Colon (tissue), 2 donors: ENCODE results near the gene RCHY1.
"Not testable (repeated sequence)": the region's sequence is repeated elsewhere in the genome, so short reads cannot be mapped to it uniquely, and the experiment has no call there.

Experiments used
- FAIRE-seq: peaks from 2 replicates; lab custom pipeline; 2012; peaks lifted over from hg19 to GRCh38; lab: Jason Lieb, UNC
- donor health status: control.
- donor health status: control.

RCHY1 gene

DNA sequence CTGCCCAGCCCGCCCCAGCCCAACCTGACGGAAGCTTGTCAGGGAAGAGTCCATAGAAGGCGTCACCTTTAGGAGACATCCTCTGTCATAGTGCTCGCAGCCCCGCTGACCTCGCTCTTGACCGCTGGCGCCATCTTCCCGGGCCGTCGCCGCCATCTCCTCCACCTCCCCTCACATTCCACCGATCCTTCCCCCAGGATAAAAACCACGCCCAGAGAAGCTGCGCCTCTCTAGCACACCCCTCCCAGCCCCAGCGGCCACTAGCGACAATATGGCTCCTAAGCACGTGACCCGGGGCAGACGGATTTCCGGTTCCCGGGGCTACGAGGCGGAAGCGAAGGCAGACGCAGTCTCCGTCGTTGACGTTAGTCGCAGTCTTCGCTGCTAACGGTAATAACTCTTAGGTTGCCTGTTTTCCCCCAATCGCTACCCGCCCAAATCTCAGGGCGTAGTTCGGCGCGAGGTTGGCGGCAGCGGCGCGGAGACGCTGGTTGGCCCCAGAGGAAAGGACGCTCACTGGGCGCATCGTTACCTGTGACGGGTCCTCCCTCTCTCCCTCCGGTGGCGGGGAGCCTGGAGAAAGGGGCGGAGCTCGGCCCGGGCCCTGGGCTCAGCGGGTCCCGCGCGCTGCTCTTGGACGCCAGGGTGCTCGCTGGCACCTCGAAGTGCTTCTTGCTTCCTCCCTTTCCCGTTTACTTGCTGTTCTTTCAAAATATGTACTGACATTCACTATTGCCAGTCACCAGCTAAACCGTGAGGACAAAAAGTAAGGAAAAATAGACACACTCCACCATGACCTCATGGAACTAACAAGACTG, at the start of gene RCHY1, which contains the start of gene THAP6:
RCHY1 (minus strand) TSS at position 273 of the 818 bp plus-strand sequence; CDS start at position 156, 117 bp downstream.
THAP6 (plus strand) TSS at position 343 of the 818 bp plus-strand sequence. CDS start 980 bp downstream, outside the sequence.
- no peak for FAIRE-seq

GRCh38 chr4:75561789-75562188, 47.6 kb upstream of the RCHY1 start:
- no peak for FAIRE-seq

DNA sequence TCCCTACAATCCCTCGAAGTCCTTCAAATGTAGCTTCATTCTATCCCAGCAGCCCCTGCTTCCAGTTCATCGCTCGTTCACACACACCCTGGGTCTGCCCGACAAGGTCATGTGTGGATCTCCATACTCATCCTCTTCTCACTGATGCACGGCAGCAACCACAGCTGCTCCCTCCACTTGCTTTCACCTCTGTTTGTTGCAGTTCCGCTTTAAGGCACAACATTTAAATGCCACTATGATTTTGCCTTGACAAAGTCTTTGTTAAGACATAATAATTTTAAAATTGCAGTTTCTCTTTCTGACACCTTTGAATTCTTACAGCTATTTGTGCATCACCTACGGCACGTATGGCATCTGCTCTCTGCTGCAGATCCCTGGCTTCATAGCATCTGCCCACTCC, 43.5 kb upstream of the RCHY1 start:
- no peak for FAIRE-seq

- FAIRE-seq = no peak
These were observed 41.3 kb upstream of the RCHY1 start, which contains the start of gene ODAPH for GRCh38 chr4:75555294-75556164. ODAPH (plus strand) TSS chr4:75556066; CDS start chr4:75556083, 17 bp downstream.

- FAIRE-seq = no peak
These were observed 38.2 kb upstream of the RCHY1 start for GRCh38 chr4:75552452-75552851.

- no peak for FAIRE-seq
These were observed 34.8 kb upstream of the RCHY1 start for GRCh38 chr4:75549019-75549418.

GRCh38 chr4:75547647-75548387, 33.6 kb upstream of the RCHY1 start:
- no peak for FAIRE-seq

GRCh38 chr4:75545526-75545925, 31.3 kb upstream of the RCHY1 start:
- no peak for FAIRE-seq

DNA sequence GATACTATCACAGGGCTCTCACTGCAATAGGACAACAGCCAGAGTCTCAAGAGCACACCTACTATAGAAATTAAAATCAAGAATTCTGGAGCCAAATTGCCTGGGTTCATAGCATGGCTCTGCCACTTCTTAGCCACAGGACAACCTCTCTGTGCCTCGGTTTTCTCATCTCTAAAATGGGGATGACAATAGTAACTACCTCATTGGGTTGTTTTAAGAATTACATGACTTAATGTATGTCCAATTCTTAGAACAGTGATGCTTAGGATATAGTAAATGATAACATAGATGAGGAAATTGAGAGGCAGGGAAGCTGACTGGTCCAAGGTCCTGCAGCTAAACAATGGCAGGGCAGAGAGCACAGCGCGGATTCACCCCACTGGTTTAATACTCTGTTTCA, 30.7 kb upstream of the RCHY1 start:
- no peak for FAIRE-seq

- not testable (repeated sequence) for FAIRE-seq
These were observed 30.0 kb upstream of the RCHY1 start for GRCh38 chr4:75544220-75544619.

DNA sequence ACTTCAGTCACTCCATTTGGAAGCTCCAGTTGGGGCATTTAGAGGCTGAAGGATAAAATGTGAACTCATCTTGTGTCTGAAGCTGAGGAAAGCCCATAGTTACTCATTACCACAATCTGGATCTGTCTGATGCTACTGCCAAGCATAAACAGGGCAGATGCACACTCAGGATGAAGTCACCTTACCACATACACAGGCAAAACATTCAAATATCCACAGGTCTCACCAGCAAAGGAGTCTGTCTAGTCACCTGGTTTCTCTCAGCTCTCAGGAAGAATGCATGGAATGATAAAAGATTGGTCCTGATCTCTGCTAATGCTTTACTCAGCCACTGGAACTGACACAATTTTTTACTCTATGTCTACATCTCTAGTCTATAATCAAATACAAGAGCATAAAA, 28.6 kb upstream of the RCHY1 start:
- no peak for FAIRE-seq

GRCh38 chr4:75537308-75537707, 23.1 kb upstream of the RCHY1 start:
- not testable (repeated sequence) for FAIRE-seq

DNA sequence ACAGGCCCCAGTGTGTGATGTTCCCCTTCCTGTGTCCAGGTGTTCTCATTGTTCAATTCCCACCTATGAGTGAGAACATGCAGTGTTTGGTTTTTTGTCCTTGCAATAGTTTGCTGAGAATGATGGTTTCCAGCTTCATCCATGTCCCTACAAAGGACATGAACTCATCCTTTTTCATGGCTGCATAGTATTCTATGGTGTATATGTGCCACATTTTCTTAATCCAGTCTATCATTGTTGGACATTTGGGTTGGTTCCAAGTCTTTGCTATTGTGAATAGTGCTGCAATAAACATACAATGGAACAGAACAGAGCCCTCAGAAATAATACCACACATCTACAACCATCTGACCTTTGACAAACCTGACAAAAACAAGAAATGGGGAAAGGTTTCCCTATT, 19.7 kb upstream of the RCHY1 start:
- not testable (repeated sequence) for FAIRE-seq

DNA sequence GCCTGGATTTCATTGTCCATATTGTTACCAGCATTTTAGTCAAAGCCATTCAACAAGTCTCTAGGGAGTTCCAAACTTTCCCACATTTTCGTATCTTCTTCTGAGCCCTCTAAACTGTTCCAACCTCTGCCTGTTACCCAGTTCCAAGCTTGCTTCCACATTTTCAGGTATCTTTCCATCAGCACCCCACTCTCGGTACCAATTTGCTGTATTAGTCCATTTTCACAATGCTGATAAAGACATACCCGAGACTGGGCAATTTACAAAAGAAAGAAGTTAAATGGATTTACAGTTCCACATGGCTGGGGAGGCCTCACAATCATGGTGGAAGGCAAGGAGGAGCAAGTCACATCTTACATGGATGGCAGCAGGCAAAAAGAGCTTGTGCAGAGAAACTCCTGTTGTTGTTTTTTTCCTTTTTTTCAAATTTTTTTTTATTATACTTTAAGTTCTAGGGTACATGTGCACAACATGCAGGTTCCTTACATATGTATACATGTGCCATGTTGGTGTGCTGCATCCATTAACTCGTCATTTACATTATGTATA, 19.2 kb upstream of the RCHY1 start:
- not testable (repeated sequence) for FAIRE-seq

- FAIRE-seq = not testable (repeated sequence)
These were observed 17.4 kb upstream of the RCHY1 start for GRCh38 chr4:75531536-75532143.

DNA sequence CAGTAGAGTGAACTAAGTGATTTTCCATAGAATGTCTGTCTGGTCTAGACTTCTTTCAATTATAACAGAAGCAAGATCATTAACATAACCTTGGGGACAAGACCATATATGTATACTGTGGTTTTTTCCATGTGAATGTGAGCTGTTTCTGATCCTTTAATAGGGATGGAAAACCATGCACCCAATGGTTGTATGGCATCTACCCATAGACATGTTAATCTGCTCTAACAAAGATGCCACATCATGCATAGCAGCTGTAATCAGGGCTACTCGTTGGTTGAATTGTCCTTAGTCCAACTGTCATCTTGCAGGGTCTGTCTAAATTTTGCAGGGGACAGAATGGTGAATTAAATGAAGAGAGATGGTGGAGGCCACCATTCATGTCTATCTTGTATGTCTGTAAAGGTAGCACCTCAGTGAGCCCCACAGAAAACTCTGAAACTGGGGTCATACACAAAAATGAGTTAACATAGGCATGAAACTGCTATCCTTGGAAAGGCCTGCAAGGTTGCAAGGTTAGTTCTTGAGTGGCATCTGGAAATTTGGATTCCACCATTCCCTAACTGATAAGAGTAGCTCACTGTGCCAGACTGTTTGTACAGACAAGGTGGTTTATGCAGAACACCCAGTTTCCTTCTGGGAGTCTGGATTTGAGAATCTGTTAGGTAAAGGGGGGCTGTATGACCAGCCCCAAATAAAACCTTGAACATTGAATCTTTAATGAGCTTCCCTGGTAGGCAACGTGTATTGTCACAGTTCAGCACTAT, 16.5 kb upstream of the RCHY1 start:
- FAIRE-seq = no peak

DNA sequence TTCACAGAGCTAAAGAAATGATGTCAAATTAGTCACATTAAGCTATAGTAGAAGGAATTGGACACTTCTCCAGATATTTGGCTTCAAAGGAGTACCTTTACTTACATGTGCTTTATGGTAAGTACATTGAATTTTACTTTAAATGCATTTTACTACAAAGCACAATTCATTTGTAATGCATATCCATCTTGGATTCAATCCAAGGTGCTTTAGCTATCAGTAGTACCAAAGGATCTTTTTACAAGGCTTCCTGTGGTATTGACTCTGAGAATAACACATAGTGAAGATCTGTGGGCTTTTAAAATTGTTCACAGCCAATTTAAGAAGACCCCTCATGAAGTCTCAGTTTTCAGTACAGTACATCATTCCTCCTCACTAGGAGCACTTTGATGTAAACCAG, 13.3 kb upstream of the RCHY1 start:
- FAIRE-seq = no peak

- no peak for FAIRE-seq
These were observed 11.7 kb upstream of the RCHY1 start for GRCh38 chr4:75525910-75526309.

- FAIRE-seq = no peak
These were observed 10.9 kb upstream of the RCHY1 start for GRCh38 chr4:75525086-75525485.

DNA sequence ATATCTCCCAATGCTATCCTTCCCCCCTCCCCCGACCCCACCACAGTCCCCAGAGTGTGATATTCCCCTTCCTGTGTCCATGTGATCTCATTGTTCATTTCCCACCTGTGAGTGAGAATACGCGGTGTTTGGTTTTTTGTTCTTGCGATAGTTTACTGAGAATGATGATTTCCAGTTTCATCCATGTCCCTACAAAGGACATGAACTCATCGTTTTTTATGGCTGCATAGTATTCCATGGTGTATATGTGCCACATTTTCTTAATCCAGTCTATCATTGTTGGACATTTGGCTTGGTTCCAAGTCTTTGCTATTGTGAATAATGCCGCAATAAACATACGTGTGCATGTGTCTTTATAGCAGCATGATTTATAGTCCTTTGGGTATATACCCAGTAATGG, 5.2 kb upstream of the RCHY1 start:
- not testable (repeated sequence) for FAIRE-seq

DNA sequence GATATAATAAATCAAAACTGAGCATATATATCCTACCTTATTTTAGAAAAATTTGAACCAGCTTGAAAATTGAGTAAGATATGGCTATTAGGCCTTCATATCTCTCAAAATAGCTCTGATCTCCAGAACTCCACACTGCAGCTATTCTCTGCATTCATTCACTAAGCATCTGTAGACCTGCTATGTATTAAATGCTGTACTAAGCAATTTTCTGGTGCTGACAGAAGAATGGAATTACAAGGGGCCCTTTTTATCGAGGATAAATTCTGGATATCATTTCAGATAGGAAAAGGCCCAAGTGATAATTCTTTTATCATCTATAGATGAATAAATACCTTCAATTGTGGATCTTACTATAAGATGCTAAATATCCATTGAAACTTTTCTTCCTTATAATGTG, 1.9 kb upstream of the RCHY1 start:
- no peak for FAIRE-seq
